Spleen (tissue), 7 donors: ENCODE data around the gene ELF2.

Source experiments
- POLR2A ChIP-seq, 3 donors: fragments of 450-650 bp; IDR thresholded peaks; one replicate each; pipeline ENCODE4 v1.5.1; 2017; ENCODE audit warnings: antibody characterized with exemption in 3 of 3, mild to moderate bottlenecking in 1 of 3
- TF ChIP-seq, protein P1 (sequence below), 11 experiments: fragments of 200-600 bp in 7 of 11; fragments of 450-650 bp in 4 of 11; sonication (generic) in 4 of 11; IDR thresholded peaks in 8 of 11; conservative IDR thresholded peaks in 3 of 11; 1 replicate in 7 of 11; 2 replicates in 4 of 11; pipeline versions ENCODE4 v1.4.0 to v1.8.0; 2016 to 2021; ENCODE audit warnings: antibody characterized with exemption in 11 of 11, inconsistent platforms in 4 of 11, mild to moderate bottlenecking in 1 of 11
- donor health status: DM: no; HTN: no; CAD: no; lungs with moderate emphysema.
- donor health status: DM: no; HTN: no; CAD: no.
- donor health status: DM: no; HTN: no; CAD: no.

DNA sequence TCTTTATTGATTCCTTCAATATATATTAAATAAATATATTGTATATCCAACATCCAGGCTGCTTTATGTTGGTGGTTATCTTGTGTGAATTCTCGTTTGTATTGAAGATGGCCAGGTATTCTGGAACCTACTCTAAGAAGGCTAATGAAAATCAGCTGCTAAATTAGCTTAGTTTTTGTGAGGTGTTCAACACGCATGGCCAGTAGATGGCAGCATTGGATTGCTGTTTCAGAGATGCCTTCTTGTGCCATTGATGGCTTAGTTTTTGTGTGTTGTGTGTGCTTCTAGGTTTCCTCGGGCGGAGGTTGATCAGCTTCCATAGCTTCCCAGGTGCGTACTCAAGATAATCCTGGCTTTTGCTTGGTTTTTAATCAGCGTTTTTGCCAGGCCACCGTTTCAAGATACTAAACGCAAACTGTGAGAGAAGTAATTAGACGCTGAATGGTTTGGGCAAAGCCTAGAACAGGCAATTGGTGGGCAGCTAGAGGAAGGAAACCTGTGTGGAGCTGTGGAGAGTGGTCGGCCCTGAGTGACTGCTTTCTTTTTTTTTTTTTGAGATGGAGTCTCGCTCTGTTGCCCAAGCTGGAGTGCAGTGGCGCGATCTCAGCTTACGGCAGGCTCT lies 146.3 kb downstream of the ELF2 start:
- TF ChIP-seq, protein P1, sequence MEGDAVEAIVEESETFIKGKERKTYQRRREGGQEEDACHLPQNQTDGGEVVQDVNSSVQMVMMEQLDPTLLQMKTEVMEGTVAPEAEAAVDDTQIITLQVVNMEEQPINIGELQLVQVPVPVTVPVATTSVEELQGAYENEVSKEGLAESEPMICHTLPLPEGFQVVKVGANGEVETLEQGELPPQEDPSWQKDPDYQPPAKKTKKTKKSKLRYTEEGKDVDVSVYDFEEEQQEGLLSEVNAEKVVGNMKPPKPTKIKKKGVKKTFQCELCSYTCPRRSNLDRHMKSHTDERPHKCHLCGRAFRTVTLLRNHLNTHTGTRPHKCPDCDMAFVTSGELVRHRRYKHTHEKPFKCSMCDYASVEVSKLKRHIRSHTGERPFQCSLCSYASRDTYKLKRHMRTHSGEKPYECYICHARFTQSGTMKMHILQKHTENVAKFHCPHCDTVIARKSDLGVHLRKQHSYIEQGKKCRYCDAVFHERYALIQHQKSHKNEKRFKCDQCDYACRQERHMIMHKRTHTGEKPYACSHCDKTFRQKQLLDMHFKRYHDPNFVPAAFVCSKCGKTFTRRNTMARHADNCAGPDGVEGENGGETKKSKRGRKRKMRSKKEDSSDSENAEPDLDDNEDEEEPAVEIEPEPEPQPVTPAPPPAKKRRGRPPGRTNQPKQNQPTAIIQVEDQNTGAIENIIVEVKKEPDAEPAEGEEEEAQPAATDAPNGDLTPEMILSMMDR (IDR thresholded peaks at IDR 0.05 in 8 of 11, conservative IDR thresholded peaks at IDR 0.05 in 3 of 11), result peak; percentile 45 to 90 (median 78)
- TF ChIP-seq POLR2A (IDR thresholded peaks at IDR 0.05), result no peak
